Fibroblast of lung (primary cell): ENCODE data around the gene BUD13. TPM values are rescaled to one million over a fixed set of nuclear protein-coding genes. Genes with fewer than 3 reads are reported as not detected.

Experiments
- DNase-seq, 2 donors: peaks; one replicate each; pipeline versions ENCODE4 v3.0.0 to v3.0.0-alpha.2; 2010; ENCODE audit warnings: low read depth in 2 of 2
- H2AFZ ChIP-seq: 2 replicates; pipeline ENCODE4 v1.5.1; 2012; ENCODE audit warnings: low read length, control low read depth, inconsistent platforms
- H3K27ac ChIP-seq: 2 replicates; pipeline ENCODE4 v1.5.1; 2011; ENCODE audit warnings: low read length, control low read depth; ENCODE audit not compliant: insufficient read depth
- H3K27me3 ChIP-seq: 2 replicates; pipeline ENCODE4 v1.5.1; 2011; ENCODE audit warnings: mild to moderate bottlenecking, low read length; ENCODE audit not compliant: control insufficient read depth, insufficient read depth
- H3K36me3 ChIP-seq: 2 replicates; pipeline ENCODE4 v1.5.1; 2011; ENCODE audit warnings: low read length; ENCODE audit not compliant: control insufficient read depth, insufficient read depth
- H3K4me1 ChIP-seq: 2 replicates; pipeline ENCODE4 v1.5.1; 2011; ENCODE audit warnings: low read length; ENCODE audit not compliant: control insufficient read depth, insufficient read depth; ENCODE audit errors: extremely low read depth
- H3K4me2 ChIP-seq: 2 replicates; pipeline ENCODE4 v1.5.1; 2011; ENCODE audit warnings: low read length, control low read depth; ENCODE audit not compliant: insufficient read depth; ENCODE audit errors: extremely low read depth
- H3K4me3 ChIP-seq, 4 experiments: fragments of 200-600 bp in 1 of 4; sonication (generic) in 1 of 4; replicated peaks in 1 of 4; 2 replicates each; pipeline ENCODE4 v1.5.1; 2011 to 2016; ENCODE audit warnings: low read length in 4 of 4, low read depth in 3 of 4, mild to moderate bottlenecking in 3 of 4, control low read depth in 2 of 4, inconsistent platforms in 1 of 4, mixed read lengths in 1 of 4; ENCODE audit not compliant: insufficient read depth in 1 of 4; ENCODE audit errors: control extremely low read depth in 1 of 4
- H3K79me2 ChIP-seq: 2 replicates; pipeline ENCODE4 v1.5.1; 2012; ENCODE audit warnings: mild to moderate bottlenecking, low read length, inconsistent platforms; ENCODE audit not compliant: control insufficient read depth, insufficient read depth
- H3K9ac ChIP-seq: 2 replicates; pipeline ENCODE4 v1.5.1; 2011; ENCODE audit warnings: mild to moderate bottlenecking, low read length, control low read depth; ENCODE audit not compliant: insufficient read depth
- H3K9me3 ChIP-seq: 2 replicates; pipeline ENCODE4 v1.5.1; 2012; ENCODE audit warnings: low read depth, low read length; ENCODE audit not compliant: control insufficient read depth, insufficient read depth
- H4K20me1 ChIP-seq: 2 replicates; pipeline ENCODE4 v1.5.1; 2011; ENCODE audit warnings: low read length; ENCODE audit not compliant: control insufficient read depth, insufficient read depth; ENCODE audit errors: extremely low read depth
- EZH2 ChIP-seq: IDR thresholded peaks from 2 replicates; pipeline ENCODE4 v1.5.1; 2012; ENCODE audit warnings: low read length, control low read depth, mild to moderate bottlenecking; ENCODE audit errors: missing control alignments
- polyA plus RNA-seq, 2 donors: library from polyadenylated mRNA; depleted of rRNA in 1 of 2; stranded (reverse) in 1 of 2; unstranded in 1 of 2; fragments of >200 nt; gene quantifications; 2 replicates each; pipeline ENCODE4 v1.2.1, GENCODE V29; 2011 to 2012; ENCODE audit warnings: missing spikeins in 1 of 2
- total RNA-seq: library from RNA; depleted of rRNA; stranded (reverse); fragments of >200 nt; gene quantifications from 2 replicates; pipeline ENCODE4 v1.2.1, GENCODE V29; 2014
- TF ChIP-seq, protein P1 (sequence below), 2 donors: IDR thresholded peaks in 1 of 2; conservative IDR thresholded peaks in 1 of 2; 1 replicate in 1 of 2; 2 replicates in 1 of 2; pipeline ENCODE4 v1.5.1; 2011 to 2012; ENCODE audit warnings: low read length in 2 of 2, control low read depth in 1 of 2, inconsistent platforms in 1 of 2, low read depth in 1 of 2, mild to moderate bottlenecking in 1 of 2

Gene BUD13
- total and polyA plus RNA-seq, 2 donors (not counting 1 experiment from before 2014, with no cell fraction given), result 12.7 to 13.0 TPM

DNA sequence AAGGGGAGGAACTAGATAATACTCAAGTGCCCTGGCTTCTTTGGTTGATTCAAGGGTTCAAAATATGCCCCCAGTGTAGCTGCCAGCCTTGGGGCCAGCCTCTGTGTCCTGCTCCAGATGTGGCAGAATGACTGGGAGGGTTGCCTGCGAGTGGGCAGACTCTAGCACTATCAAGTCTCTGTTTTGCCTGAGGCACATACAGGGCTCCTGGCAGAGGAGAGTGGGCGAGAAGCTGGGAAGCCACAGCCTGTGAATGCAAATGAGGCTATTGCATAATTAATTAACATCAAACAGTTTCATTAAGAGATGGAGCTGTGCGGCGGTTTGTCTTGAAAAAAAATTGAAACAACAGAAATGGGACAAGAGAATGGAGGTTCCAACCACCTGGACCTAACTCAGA lies 50.8 kb downstream of the BUD13 start:
- no peaks in the 10 kb centered on the region for H3K79me2 ChIP-seq
- no peak overlapping the region for H3K9ac ChIP-seq
- H3K27ac ChIP-seq, result no peak overlapping the region
- no peaks in the 10 kb centered on the region for H3K36me3 ChIP-seq
- TF ChIP-seq, protein P1, sequence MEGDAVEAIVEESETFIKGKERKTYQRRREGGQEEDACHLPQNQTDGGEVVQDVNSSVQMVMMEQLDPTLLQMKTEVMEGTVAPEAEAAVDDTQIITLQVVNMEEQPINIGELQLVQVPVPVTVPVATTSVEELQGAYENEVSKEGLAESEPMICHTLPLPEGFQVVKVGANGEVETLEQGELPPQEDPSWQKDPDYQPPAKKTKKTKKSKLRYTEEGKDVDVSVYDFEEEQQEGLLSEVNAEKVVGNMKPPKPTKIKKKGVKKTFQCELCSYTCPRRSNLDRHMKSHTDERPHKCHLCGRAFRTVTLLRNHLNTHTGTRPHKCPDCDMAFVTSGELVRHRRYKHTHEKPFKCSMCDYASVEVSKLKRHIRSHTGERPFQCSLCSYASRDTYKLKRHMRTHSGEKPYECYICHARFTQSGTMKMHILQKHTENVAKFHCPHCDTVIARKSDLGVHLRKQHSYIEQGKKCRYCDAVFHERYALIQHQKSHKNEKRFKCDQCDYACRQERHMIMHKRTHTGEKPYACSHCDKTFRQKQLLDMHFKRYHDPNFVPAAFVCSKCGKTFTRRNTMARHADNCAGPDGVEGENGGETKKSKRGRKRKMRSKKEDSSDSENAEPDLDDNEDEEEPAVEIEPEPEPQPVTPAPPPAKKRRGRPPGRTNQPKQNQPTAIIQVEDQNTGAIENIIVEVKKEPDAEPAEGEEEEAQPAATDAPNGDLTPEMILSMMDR (conservative IDR thresholded peaks at IDR 0.05 in 1 of 2, IDR thresholded peaks at IDR 0.05 in 1 of 2; ENCODE audit: low read depth in 1 of 2, low read length in 2 of 2), result no peak
- no peak for TF ChIP-seq EZH2
- no peak for DNase-seq
- peaks cover 3% of the 10 kb centered on the region for H3K4me1 ChIP-seq
- no peaks in the 10 kb centered on the region for H4K20me1 ChIP-seq
- H3K4me2 ChIP-seq, result no peak overlapping the region
- H3K4me3 ChIP-seq, result no peak overlapping the region
- peaks cover 15% of the 10 kb centered on the region for H3K27me3 ChIP-seq
- no peak overlapping the region for H2AFZ ChIP-seq
- no peaks in the 10 kb centered on the region for H3K9me3 ChIP-seq

DNA sequence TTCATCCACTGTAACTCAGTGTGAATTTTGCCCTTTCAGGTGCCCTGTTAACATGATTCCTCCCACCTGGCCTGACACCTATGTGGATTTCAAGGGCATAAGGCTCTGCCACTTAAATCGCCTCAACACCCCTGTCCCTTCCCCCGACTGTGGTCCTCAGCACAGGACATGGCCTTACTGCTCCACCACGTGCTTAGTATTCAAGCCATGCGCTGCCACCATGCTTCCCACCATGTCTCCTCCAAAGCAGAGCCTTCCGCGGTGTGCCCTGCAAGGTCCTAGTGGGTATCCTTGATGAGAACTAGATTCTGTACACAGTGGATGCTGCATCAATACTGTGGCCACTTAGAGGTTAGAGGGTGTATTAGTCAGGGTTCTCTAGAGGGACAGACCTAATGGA lies 51.9 kb downstream of the BUD13 start:
- no peaks in the 10 kb centered on the region for H3K79me2 ChIP-seq
- H3K4me2 ChIP-seq, result no peak overlapping the region
- no peak for DNase-seq
- H2AFZ ChIP-seq, result no peak overlapping the region
- no peaks in the 10 kb centered on the region for H3K36me3 ChIP-seq
- H4K20me1 ChIP-seq, result no peaks in the 10 kb centered on the region
- H3K27ac ChIP-seq, result no peak overlapping the region
- peaks cover 15% of the 10 kb centered on the region for H3K27me3 ChIP-seq
- H3K4me1 ChIP-seq, result peaks cover 2% of the 10 kb centered on the region
- no peaks in the 10 kb centered on the region for H3K9me3 ChIP-seq
- H3K4me3 ChIP-seq, result no peak overlapping the region
- TF ChIP-seq EZH2, result no peak
- TF ChIP-seq, protein P1 (conservative IDR thresholded peaks at IDR 0.05 in 1 of 2, IDR thresholded peaks at IDR 0.05 in 1 of 2; ENCODE audit: low read depth in 1 of 2, low read length in 2 of 2), result no peak
- H3K9ac ChIP-seq, result no peak overlapping the region

DNA sequence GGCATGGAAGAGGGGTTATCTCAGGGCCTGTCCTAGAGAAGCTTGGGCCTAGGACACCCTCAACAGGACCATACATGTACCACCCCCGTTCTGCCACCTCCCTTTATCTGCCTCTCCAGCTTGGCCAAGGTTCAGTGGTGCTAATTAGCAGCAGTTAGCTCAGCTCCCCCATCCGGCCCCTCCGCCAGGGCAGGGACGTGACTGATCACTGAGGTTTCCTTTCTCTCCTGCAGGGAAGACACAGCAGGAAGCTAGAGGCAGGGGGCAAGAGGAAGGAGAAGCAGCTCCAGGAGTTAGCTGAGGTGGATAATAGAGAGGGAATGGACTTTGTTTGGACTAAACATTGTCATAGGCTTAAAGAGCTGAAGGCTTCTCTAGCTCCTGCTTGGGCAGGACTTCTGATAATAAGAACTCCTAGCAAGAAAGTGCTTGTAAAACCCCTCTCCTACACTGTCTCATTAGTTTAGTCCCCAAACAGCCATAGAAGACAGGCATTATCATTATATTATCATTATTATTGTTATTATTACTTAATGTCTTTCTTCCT lies 53.8 kb downstream of the BUD13 start:
- no peak overlapping the region for H3K9ac ChIP-seq
- no peaks in the 10 kb centered on the region for H3K4me1 ChIP-seq
- no peaks in the 10 kb centered on the region for H3K9me3 ChIP-seq
- no peak overlapping the region for H3K4me2 ChIP-seq
- no peak for DNase-seq
- H3K27me3 ChIP-seq, result peaks cover 12% of the 10 kb centered on the region
- no peaks in the 10 kb centered on the region for H4K20me1 ChIP-seq
- H2AFZ ChIP-seq, result no peak overlapping the region
- H3K36me3 ChIP-seq, result no peaks in the 10 kb centered on the region
- no peak for TF ChIP-seq EZH2
- TF ChIP-seq, protein P1 (conservative IDR thresholded peaks at IDR 0.05 in 1 of 2, IDR thresholded peaks at IDR 0.05 in 1 of 2; ENCODE audit: low read depth in 1 of 2, low read length in 2 of 2), result no peak
- no peak overlapping the region for H3K4me3 ChIP-seq
- H3K27ac ChIP-seq, result no peak overlapping the region
- no peaks in the 10 kb centered on the region for H3K79me2 ChIP-seq
